RPMI8226 (cell line): ENCODE data around the gene GRAP.
"Not testable (repeated sequence)": the region's sequence is repeated elsewhere in the genome, so short reads cannot be mapped to it uniquely, and the experiment has no call there.

Experiments
- DNase-seq: peaks from one replicate; pipeline ENCODE4 v3.0.0-alpha.2; 2015

Gene GRAP

GRCh38 chr17:19046782-19047375, at the start of gene GRAP:
GRAP (minus strand) TSS chr17:19046957; CDS start chr17:19046926, 31 bp downstream.
- DNase-seq: not testable (repeated sequence)

GRCh38 chr17:19093684-19094438, 47.1 kb upstream of the GRAP start:
- not testable (repeated sequence) for DNase-seq

- not testable (repeated sequence) for DNase-seq
These were observed 46.3 kb upstream of the GRAP start for GRCh38 chr17:19092737-19093683.

- DNase-seq: not testable (repeated sequence)
These were observed 43.5 kb upstream of the GRAP start for GRCh38 chr17:19090058-19090772.

- DNase-seq: not testable (repeated sequence)
These were observed 42.3 kb upstream of the GRAP start for GRCh38 chr17:19088804-19089685.

DNA sequence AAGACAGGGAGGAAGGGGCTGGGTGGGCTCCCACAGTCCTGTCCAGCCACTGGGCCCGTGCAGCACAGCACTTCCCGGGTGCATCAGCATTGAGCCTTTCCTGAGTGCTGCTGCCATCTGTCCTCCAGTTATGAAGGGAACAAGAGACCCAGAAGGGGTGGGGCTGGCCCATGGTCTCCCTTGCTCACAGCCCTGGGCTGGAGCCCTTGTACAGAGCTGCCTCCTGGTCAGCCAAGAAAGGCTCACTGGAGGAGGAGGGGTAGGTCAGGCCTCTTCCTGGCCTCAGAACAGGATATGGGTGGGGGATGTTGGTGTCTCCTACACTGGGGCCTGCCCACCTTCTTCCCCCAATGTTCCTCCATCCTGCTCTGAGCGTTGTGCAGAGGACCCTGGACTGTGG, 30.6 kb upstream of the GRAP start:
- not testable (repeated sequence) for DNase-seq

- not testable (repeated sequence) for DNase-seq
These were observed 29.8 kb upstream of the GRAP start for GRCh38 chr17:19076398-19077192.

DNA sequence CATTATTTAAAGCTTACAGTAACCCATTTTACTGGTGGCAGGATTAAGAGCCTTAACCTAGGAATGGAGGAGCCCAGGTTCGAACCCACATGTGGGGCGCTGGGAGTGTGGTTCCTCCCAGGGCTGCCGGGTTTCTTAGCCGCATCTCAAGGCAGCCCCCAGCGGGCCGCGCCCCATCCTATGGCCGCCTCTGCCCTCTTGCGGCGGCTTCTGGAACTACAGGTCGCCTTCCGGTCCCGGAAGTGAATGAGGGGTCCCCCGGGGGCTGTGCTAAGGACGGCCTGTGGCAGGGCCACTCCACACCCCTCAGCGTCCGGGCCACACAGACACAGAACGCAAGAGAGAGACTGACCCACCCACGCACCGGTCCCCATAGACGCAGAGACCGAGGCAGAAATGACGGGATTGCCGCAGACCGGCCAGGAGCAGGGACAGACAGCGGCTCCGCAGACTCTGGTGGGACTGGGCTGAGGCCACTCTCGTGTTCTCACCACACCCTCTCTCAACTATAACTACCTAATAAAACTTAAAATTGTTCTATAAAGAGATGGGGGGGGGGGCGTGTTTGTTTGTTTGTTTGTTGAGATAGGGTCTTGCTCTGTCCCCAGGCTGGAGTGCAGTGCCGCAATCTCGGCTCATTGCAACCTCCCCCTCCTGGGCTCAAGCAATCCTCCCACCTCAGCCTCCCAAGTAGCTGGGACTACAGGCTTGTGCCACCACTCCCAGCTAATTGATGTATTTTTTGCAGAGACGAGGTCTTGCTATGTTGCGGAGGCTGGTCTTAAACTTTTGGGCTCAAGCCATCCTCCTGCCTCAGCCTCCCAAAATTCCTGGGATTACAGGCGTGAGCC, 23.8 kb upstream of the GRAP start:
- DNase-seq: not testable (repeated sequence)

DNA sequence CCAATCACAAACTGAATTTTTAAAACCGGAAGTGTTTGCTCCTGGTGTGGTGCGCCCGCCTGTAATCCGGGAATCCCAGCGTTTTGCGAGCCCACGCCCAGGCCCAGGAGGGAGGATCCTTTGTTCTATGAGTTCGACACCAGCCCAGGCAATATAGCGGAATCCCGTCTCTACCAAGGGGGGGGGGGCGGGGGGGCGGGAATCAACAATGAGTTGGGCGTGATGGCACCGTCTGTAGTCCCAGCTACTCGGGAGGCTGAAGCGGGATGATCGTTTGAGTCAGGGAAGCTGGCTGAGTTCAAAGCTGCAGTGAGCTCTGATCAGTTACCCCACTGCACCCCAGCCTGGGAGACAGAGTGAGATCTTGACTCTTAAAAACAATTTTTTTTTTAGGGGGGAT, 17.6 kb upstream of the GRAP start:
- not testable (repeated sequence) for DNase-seq

DNA sequence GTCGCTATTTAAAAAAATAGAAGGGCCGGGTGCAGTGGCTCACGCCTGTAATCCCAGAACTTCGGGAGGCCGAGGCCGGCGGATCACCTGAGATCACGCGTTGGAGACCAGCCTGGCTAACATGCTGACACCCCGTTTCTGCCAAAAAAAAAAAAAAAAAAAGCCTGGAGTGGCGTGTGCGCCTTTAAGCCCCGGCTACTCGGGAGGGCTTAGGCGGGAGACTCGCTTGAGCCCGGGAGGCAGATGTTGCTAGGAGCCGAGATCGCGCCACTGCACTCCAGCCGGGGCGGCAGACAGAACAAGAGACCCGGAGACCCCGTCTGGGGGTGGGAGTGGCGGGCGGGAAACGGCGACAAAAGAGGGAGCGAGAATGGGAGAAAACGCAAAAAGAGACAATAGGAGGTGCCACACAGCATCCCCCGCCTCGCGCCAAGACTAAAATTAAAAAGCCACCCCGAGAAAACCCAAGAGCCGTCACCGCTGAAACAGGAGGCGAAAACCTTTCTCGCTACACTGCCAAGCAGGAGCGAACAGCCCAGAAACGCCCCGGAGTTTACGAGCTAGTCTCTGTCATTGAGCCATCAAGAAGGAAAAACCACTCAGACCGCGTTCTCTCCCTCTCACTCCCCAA, 16.7 kb upstream of the GRAP start:
- DNase-seq: not testable (repeated sequence)

DNA sequence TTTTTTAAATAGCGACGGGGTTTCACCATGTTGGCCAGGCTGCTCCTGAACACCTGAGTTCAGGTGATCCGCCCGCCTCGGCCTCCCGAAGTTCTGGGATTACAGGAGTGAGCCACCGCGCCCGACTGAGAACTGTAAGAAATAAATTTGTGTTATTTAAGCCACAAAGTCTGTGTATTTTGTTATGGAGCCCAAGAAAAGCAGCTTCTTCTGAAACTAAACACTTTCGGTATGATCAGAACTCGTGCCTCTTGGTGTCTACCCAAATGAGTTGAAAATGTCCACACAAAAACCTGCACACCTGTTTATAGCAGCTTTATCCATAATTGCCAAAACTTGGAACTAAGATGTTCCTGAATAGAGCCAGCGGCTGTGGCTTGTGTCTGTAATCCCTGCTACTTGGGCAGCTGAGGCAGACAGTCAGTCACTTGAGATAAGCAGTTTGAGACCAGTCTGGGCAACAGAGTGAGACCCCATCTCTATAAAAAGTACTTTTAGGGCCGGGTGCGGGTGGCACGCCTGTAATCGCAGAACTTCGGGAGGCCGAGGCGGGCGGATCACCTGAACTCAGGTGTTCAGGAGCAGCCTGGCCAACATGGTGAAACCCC, 16.1 kb upstream of the GRAP start:
- not testable (repeated sequence) for DNase-seq

- not testable (repeated sequence) for DNase-seq
These were observed 15.4 kb upstream of the GRAP start for GRCh38 chr17:19062009-19062717.

DNA sequence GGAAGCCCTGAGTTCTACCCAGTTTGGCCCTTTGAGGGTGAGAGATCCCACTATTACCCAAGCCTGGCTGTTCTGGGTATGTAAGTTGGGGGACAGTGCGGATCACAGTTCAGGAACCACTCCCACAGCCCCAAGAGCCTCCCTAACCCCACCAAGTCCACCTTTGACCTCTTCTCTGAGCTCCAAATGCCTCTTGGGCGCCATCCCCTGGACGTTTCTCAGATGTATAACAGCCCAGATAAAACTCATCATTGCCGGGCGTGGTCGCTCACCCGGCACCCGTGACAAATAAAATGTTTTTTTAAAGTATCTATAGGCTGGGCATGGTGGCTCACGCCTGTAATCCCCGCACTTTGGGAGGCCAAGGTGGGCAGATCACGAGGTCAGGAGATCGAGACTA, 8.7 kb upstream of the GRAP start:
- DNase-seq: not testable (repeated sequence)

- DNase-seq: not testable (repeated sequence)
These were observed 2.1 kb upstream of the GRAP start for GRCh38 chr17:19048826-19049225.

GRCh38 chr17:19047510-19047909, 753 bp upstream of the GRAP start:
- not testable (repeated sequence) for DNase-seq

DNA sequence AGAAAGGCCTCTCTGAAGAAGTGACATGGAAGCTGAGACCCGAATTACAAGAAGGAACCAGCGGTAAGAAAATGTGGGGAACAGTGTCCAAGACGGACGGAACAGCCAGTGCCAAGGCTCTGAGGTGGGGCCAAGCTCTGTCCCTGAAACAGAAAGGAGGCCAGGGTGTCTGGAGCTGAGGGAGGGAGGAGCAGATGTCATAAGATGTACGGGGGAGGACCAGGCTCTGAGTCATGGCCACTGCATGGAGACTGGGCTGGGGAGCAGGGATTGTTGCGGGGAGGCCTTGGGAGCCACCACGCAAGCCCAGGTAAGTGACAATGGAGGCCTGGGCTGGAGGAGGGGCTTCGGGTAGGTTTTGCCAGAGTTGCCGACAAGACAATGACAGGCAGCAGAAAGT, 2.1 kb downstream of the GRAP start:
- DNase-seq: not testable (repeated sequence)

DNA sequence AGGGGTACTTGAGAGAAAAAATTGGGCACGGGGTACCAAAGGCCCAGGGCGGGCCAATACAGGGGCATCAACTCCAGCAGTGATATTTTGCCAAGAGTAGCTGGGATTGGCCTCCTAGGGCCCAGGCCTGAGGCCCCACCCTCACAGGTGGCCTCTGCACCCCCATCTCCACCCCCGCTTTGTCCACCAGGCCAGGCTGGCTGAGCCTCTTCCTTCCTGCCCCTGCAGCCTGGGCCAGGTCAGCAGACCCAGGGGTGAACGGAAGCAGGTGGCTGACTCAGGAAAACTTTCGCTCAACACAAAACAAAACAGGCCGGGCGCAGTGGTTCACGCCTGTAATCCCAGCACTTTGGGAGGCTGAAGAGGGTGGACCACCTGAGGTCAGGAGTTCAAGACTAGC, 3.7 kb downstream of the GRAP start:
- DNase-seq: not testable (repeated sequence)

DNA sequence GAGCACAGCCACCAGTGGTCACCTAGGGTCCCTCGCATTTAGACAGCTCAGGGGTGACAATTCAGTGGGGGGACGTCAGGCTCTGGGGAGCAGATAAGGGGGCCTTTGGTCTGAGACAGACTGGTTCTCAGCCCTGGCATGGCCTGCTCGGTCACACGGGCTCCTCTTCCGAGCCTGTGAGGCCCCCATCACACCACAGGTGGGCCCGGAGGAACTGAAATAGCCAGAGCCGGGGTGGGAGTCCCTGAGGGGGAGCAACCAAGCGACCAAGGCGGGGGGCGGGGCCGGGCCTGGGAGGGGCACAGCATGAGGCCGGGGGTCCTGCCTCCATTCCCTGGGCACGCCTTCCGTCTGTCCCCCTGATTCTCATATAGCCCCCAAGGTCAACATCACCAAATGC, 4.4 kb downstream of the GRAP start:
- DNase-seq: not testable (repeated sequence)
